Left ventricle myocardium inferior (tissue), 1 donor: ENCODE data around the gene ISM2. TPM values are rescaled to one million over a fixed set of nuclear protein-coding genes. Genes with fewer than 3 reads are reported as not detected.
"Not testable (repeated sequence)": the region's sequence is repeated elsewhere in the genome, so short reads cannot be mapped to it uniquely, and the experiment has no call there.

Source experiments
- DNase-seq: peaks from one replicate; pipeline ENCODE4 v3.0.0-alpha.2; 2020
- H3K27ac ChIP-seq: fragments of 200-600 bp; replicated peaks from 2 replicates; pipeline ENCODE4 v1.8.0; 2021
- H3K27me3 ChIP-seq: fragments of 200-600 bp; 2 replicates; pipeline ENCODE4 v1.8.0; 2021; ENCODE audit warnings: low read depth
- H3K36me3 ChIP-seq: fragments of 200-600 bp; 2 replicates; pipeline ENCODE4 v1.8.0; 2021
- H3K4me1 ChIP-seq: fragments of 200-600 bp; 2 replicates; pipeline ENCODE4 v1.8.0; 2021
- H3K4me3 ChIP-seq: fragments of 200-600 bp; 2 replicates; pipeline ENCODE4 v1.8.0; 2021; ENCODE audit warnings: mild to moderate bottlenecking, moderate library complexity
- H3K9me3 ChIP-seq: fragments of 200-600 bp; replicated peaks from 2 replicates; pipeline ENCODE4 v1.8.0; 2021
- intact Hi-C: fragments of 100-400 bp; cut with micrococcal nuclease; formaldehyde crosslinking; loops from one replicate; pipeline ENCODE4 v1.11.0; 2022
- long read RNA-seq: library from polyadenylated mRNA; unstranded; transcript quantifications from one replicate; pipeline ENCODE4 v2.0.0, GENCODE V29; 2021
- total RNA-seq: library from RNA; stranded (reverse); fragmentation: NEBNext Ultra II Directional; extraction: Animal tissue kit (Norgen Biotek cat#: 25700); gene quantifications from one replicate; pipeline ENCODE4 v1.2.1, GENCODE V29; 2021
- TF ChIP-seq, protein P1 (sequence below): fragments of 200-600 bp; IDR thresholded peaks from 2 replicates; pipeline ENCODE4 v1.8.0; 2021; ENCODE audit warnings: antibody characterized with exemption, mild to moderate bottlenecking, borderline replicate concordance
- donor health status: DM: no; HTN: yes; CAD: no; lungs with severe emphysema.

The ISM2 gene
- total RNA-seq: not detected
- long read RNA-seq: 0 reads

DNA sequence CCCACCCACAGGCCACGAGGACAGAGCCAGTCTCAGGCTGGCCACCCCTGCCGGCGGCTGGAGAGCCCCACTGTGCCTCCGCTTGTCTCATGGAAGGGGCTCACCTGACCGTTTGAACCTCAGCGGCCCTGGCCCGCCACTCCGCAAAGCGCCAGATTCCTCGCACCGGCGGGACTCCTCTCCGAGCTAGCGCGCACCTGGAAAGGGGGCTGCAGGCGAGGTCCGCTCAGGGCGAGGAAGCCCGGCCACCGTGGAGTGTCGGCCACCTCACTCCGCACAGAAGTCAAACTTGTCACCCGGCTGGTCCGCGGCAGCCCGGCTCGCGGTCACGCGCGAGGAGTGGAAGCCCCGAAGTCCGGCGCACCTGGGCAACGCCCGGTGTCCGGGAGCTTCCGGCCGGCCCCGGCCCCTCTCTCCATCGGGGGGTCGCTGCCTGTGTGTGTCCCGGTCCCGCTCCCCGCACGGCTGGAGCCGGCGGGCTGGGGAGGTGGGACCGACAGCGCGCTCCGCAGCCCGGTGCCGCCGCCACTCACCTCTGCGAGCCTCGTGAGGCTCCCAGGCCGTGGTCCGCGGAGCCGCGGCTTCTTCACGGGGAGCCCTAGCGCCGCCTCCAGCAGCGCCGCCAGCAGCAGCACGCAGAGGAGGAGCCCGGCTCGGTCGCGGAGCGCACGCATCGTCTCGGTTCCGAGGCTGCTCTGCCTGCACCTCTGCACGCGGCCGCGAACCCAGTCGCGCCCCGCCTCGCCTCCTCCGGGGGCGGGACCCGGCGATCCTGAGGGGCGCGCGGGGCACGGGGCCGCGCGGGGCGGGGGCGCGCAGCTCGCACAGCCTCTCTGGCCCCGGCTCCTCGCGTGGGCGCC lies at the start of gene ISM2:
Gene ISM2 (minus strand): TSS at position 697 of the 860 bp plus-strand sequence. CDS start 23 bp downstream, at position 674.
- Histone ChIP-seq H3K4me1 (peaks cover 17% of the 10 kb centered on the region), H3K9me3 (peaks cover 5% of the 10 kb centered on the region), H3K36me3 (peaks cover 2% of the 10 kb centered on the region), H3K4me3 (peak within 1 kb of the TSS; percentile 69), H3K27ac (no peak within 1 kb of the TSS), H3K27me3 (peaks cover 49% of the 10 kb centered on the region)
- peak; percentile 23 for DNase-seq
- intact Hi-C loops: no loop called here
- TF ChIP-seq, protein P1, sequence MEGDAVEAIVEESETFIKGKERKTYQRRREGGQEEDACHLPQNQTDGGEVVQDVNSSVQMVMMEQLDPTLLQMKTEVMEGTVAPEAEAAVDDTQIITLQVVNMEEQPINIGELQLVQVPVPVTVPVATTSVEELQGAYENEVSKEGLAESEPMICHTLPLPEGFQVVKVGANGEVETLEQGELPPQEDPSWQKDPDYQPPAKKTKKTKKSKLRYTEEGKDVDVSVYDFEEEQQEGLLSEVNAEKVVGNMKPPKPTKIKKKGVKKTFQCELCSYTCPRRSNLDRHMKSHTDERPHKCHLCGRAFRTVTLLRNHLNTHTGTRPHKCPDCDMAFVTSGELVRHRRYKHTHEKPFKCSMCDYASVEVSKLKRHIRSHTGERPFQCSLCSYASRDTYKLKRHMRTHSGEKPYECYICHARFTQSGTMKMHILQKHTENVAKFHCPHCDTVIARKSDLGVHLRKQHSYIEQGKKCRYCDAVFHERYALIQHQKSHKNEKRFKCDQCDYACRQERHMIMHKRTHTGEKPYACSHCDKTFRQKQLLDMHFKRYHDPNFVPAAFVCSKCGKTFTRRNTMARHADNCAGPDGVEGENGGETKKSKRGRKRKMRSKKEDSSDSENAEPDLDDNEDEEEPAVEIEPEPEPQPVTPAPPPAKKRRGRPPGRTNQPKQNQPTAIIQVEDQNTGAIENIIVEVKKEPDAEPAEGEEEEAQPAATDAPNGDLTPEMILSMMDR: no peak

DNA sequence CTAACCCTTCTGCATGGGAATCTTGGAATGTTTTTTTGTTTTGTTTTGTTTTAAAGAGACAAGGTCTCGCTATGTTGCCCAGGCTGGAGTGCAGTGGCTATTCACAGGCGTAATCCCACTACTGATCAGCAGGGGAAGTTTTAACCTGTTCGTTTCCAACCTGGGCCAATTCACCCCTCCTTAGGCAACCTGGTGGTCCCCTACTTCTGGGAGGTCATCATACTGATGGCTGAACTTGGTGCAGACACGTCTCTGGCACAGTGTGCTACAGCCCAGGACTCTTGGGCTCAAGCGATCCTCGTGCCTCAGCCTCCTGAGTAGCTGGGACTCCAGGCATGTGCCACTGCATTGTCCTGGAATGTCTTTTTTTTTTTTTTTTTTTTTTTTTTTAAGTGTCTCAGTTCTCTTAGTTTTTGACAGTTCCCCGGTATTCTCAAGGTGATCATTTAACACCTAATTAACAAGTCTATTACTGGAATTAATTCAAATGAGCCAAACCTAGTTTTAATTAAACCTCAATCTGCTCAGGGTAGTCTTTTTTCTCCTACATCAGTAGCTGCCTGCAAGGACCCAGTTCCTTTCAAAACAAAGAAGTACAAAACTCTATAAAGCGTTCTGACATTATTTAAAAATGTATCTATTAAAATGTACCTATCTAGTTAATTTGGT lies 49.0 kb upstream of the ISM2 start:
- intact Hi-C loops: no loop called here
- Histone ChIP-seq H3K27me3 (no peaks in the 10 kb centered on the region), H3K36me3 (peaks cover 51% of the 10 kb centered on the region), H3K9me3 (no peaks in the 10 kb centered on the region), H3K4me3 (no peak overlapping the region), H3K4me1 (peaks cover 11% of the 10 kb centered on the region), H3K27ac (no peak overlapping the region)
- no peak for DNase-seq
- TF ChIP-seq, protein P1: no peak

DNA sequence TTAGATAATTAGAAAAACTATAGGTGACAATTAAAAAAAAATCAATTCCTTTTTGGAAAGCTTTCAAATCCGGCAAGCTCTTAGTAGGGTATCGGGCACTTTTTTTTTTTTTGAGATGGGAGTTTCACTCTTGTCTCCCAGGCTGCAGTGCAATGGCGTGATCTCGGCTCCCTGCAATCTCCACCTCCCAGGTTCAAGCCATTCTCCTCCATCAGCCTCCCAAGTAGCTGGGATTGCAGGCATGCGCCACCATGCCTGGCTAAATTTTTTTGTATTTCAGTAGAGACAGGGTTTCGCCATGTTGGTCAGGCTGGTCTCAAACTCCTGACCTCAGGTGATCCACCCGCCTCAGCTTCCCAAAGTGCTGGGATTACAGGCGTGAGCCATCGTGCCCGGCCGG lies 46.6 kb upstream of the ISM2 start:
- H3K27me3 ChIP-seq, intact Hi-C loops, DNase-seq, H3K9me3 ChIP-seq, H3K4me3 ChIP-seq, H3K27ac ChIP-seq: not testable (repeated sequence)
- Histone ChIP-seq H3K4me1 (peaks cover 16% of the 10 kb centered on the region), H3K36me3 (peaks cover 43% of the 10 kb centered on the region)

DNA sequence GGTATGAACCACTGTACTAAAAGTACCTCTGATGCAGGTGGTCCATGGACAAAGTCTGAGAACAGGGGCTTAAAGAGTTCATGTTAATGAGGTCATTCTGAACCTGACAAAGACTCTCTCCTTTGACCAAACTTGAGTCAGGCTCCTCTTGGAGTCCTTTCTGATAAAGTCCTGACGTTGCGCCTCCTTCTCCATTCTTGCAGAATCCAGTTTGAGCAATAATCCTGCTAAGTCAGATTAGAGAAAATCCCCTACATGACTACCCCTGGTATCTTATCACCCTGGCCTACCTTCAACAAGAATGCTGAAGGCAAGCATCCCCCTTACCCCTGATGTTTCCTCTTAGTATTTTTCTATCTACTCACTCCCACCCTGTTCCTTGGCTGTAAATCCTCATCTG lies 46.0 kb upstream of the ISM2 start:
- H3K27ac ChIP-seq: no peak overlapping the region
- DNase-seq: no peak
- intact Hi-C loops: no loop called here

DNA sequence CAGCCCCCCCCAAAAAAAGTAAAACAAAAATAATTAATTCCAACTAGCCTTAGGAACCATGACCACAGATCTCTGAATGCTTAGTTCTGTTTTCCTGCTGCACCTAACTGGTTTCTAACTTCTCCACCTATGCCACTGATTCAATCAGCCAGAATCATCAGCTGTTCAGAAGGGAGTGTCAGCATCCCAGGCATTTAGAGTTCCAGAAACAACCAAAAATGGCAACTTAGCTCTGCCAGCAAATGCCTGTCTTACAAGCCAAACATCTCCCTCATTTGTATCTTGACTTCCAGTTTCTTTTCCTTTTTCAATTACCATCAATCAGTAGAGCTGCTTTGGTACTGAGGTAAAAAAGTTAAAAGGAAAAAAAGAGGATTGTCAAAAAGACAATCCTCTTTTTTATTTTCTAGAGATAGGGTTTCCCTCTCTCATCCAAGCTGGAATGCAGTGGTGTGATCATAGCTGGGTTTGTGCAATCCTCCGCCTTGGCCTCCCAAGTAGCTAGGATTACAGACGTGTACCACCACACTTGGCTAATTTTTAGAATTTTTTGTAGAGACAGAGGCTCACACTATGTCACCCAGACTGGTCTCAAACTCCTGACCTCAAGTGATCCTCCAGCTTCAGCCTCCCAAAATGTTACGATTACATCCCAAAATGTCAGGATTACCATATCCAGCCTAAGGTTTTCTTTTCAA lies 45.2 kb upstream of the ISM2 start:
- intact Hi-C loops: no loop called here
- Histone ChIP-seq H3K27ac (no peak overlapping the region), H3K4me3 (no peak overlapping the region), H3K27me3 (no peaks in the 10 kb centered on the region), H3K36me3 (peaks cover 30% of the 10 kb centered on the region), H3K4me1 (peaks cover 16% of the 10 kb centered on the region), H3K9me3 (no peaks in the 10 kb centered on the region)
- no peak for DNase-seq
- TF ChIP-seq, protein P1: no peak

More for the DNA sequence above, 46.0 kb upstream of the ISM2 start:
- no peaks in the 10 kb centered on the region for H3K27me3 ChIP-seq
- H3K4me3 ChIP-seq: no peak overlapping the region
- no peaks in the 10 kb centered on the region for H3K9me3 ChIP-seq
- peaks cover 37% of the 10 kb centered on the region for H3K36me3 ChIP-seq
- peaks cover 16% of the 10 kb centered on the region for H3K4me1 ChIP-seq
- TF ChIP-seq, protein P1: no peak
